K562 (cell line): ENCODE measurements around the gene CISTR. TPM values are rescaled to one million over a fixed set of nuclear protein-coding genes. Genes with fewer than 3 reads are reported as not detected.

ENCODE experiments used
- ATAC-seq: fragments of 200-7000 bp; cut with Tn5 transposase; 3 replicates; pipeline ENCODE4 v1.9.1; 2020; ENCODE audit warnings: moderate library complexity
- BruUV-seq: library from RNA; stranded (reverse); fragments of 400-500 nt; replicated peaks from 2 replicates; lab custom pipeline; 2021; lab: Mats Ljungman, UMichigan
- CTCF ChIA-PET: fragments of 300-600 bp; formaldehyde crosslinking; extraction: SDS; loops from one replicate; lab custom pipeline; 2021; ENCODE audit warnings: low intra/inter-chr PET ratio; lab: Yijun Ruan, JAX
- POLR2A ChIA-PET: fragments of 300-600, 350-650 bp; sonication (Branson Sonifier 250); formaldehyde crosslinking; extraction: SDS; loops from one replicate; lab custom pipeline; 2021; ENCODE audit warnings: antibody characterized with exemption, inconsistent platforms; lab: Yijun Ruan, JAX
- DNase-seq, 4 experiments: peaks; one replicate each; pipeline versions ENCODE4 v3.0.0 to v3.0.0-alpha.2; 2011 to 2018; ENCODE audit warnings: low spot score in 3 of 4, mixed read lengths in 3 of 4; ENCODE audit errors: extremely low read depth in 1 of 4
- FAIRE-seq: peaks from 2 replicates; lab custom pipeline; 2011; peaks lifted over from hg19 to GRCh38; lab: Jason Lieb, UNC
- H2AFZ ChIP-seq: 2 replicates; pipeline ENCODE4 v1.6.0; 2011; ENCODE audit warnings: low read depth, low read length, control low read depth, inconsistent platforms
- H3K27ac ChIP-seq: fragments of 200-600 bp; 3 replicates; pipeline ENCODE4 v1.8.0; 2011; ENCODE audit warnings: low read depth, mild to moderate bottlenecking, control low read depth, inconsistent platforms, low read length, moderate library complexity, mixed read lengths; ENCODE audit errors: extremely low read depth
- H3K27me3 ChIP-seq, 2 experiments: fragments of 300-600 bp in 1 of 2; 2 replicates in 1 of 2; 3 replicates in 1 of 2; pipeline versions ENCODE4 v1.6.0 to v1.8.0; 2011; ENCODE audit warnings: inconsistent platforms in 2 of 2, low read length in 2 of 2, mild to moderate bottlenecking in 1 of 2, mixed read lengths in 1 of 2, moderate library complexity in 1 of 2; ENCODE audit not compliant: control insufficient read depth in 2 of 2, insufficient read depth in 2 of 2
- H3K36me3 ChIP-seq: fragments of 300-600 bp; 3 replicates; pipeline ENCODE4 v1.8.0; 2011; ENCODE audit warnings: mild to moderate bottlenecking, low read length, inconsistent platforms; ENCODE audit not compliant: control insufficient read depth, insufficient read depth
- H3K4me1 ChIP-seq, 2 experiments: fragments of 200-600 bp in 1 of 2; replicated peaks in 1 of 2; 2 replicates in 1 of 2; 3 replicates in 1 of 2; pipeline versions ENCODE4 v1.5.1 to v1.8.0; 2011; ENCODE audit warnings: inconsistent platforms in 2 of 2, low read length in 2 of 2, mild to moderate bottlenecking in 1 of 2, mixed read lengths in 1 of 2, moderate library complexity in 1 of 2; ENCODE audit not compliant: control insufficient read depth in 2 of 2, insufficient read depth in 2 of 2
- H3K4me2 ChIP-seq: 2 replicates; pipeline ENCODE4 v1.6.1; 2011; ENCODE audit warnings: low read length, control low read depth, inconsistent platforms, mixed read lengths; ENCODE audit not compliant: insufficient read depth
- H3K4me3 ChIP-seq: fragments of 200-600 bp; sonication (generic), shearing (Covaris generic); 2 replicates; pipeline ENCODE4 v1.5.1; 2016; ENCODE audit warnings: control low read depth, inconsistent platforms
- H3K79me2 ChIP-seq: fragments of 200-600 bp; 3 replicates; pipeline ENCODE4 v1.8.0; 2011; ENCODE audit warnings: low read length, inconsistent platforms; ENCODE audit not compliant: control insufficient read depth, insufficient read depth
- H3K9ac ChIP-seq, 2 experiments: 2 replicates each; pipeline versions ENCODE4 v1.6.0 to v1.6.1; 2011; ENCODE audit warnings: low read depth in 2 of 2, low read length in 2 of 2, control low read depth in 1 of 2, inconsistent platforms in 1 of 2, mild to moderate bottlenecking in 1 of 2, mixed read lengths in 1 of 2; ENCODE audit not compliant: insufficient read depth in 1 of 2
- H3K9me1 ChIP-seq: one replicate; pipeline ENCODE4 v1.6.0; 2011; ENCODE audit warnings: inconsistent platforms, mild to moderate bottlenecking, low read length, moderate library complexity; ENCODE audit not compliant: control insufficient read depth, insufficient read depth
- H3K9me3 ChIP-seq: replicated peaks from 2 replicates; pipeline ENCODE4 v1.5.1; 2011; ENCODE audit warnings: low read depth, low read length, inconsistent platforms; ENCODE audit not compliant: control insufficient read depth, insufficient read depth
- H4K20me1 ChIP-seq: replicated peaks from 2 replicates; pipeline ENCODE4 v1.6.1; 2011; ENCODE audit warnings: low read length, inconsistent platforms, mixed read lengths; ENCODE audit not compliant: control insufficient read depth, insufficient read depth
- BCOR ChIP-seq: fragments of 450-650 bp; IDR thresholded peaks from 2 replicates; pipeline ENCODE4 v1.6.1; 2016
- CC2D1A ChIP-seq: fragments of 450-650 bp; IDR thresholded peaks from 2 replicates; pipeline ENCODE4 v1.6.1; 2017; ENCODE audit warnings: mild to moderate bottlenecking
- ELF2 ChIP-seq: fragments of 250-450 bp; sonication (Bioruptor Pico); IDR thresholded peaks from 2 replicates; pipeline ENCODE4 v1.5.0; 2021; ENCODE audit warnings: mild to moderate bottlenecking
- IRF2 ChIP-seq: sonication (generic); formaldehyde crosslinking; IDR thresholded peaks from 2 replicates; pipeline ENCODE4 v1.8.1; 2022; ENCODE audit warnings: mild to moderate bottlenecking, missing genetic modification reagents
- MCM2 ChIP-seq: fragments of 450-650 bp; IDR thresholded peaks from 2 replicates; pipeline ENCODE4 v1.6.1; 2017; ENCODE audit warnings: low read depth, mild to moderate bottlenecking
- PHF8 ChIP-seq: fragments of 200-600 bp; sonication (generic); IDR thresholded peaks from 2 replicates; pipeline ENCODE4 v1.6.1; 2012; ENCODE audit warnings: mixed run types, mild to moderate bottlenecking, inconsistent platforms, low read length, moderate library complexity, borderline replicate concordance
- PPARD ChIP-seq: fragments of 250-450 bp; sonication (Bioruptor Pico); IDR thresholded peaks from 2 replicates; pipeline ENCODE4 v1.8.0; 2022; ENCODE audit warnings: inconsistent platforms, mild to moderate bottlenecking, moderate library complexity
- TAL1 ChIP-seq: fragments of 450-650 bp; IDR thresholded peaks from 2 replicates; pipeline ENCODE4 v1.6.1; 2016; ENCODE audit warnings: mild to moderate bottlenecking
- U2AF2 ChIP-seq: fragments of 200-400 bp; formaldehyde crosslinking; optimal IDR thresholded peaks from 2 replicates; pipeline ENCODE3; 2017; ENCODE audit warnings: low read depth, mild to moderate bottlenecking, low read length
- ZNF583 ChIP-seq: fragments of 250-450 bp; sonication (Bioruptor Pico); IDR thresholded peaks from 2 replicates; pipeline ENCODE4 v1.4.0; 2020
- WGBS: fragments of 100-300 bp; shearing (Covaris generic); methylation state at CpG from one replicate; pipeline ENCODE4 v1.1.6; 2016; ENCODE audit warnings: low coverage, mixed read lengths; ENCODE audit not compliant: insufficient coverage; ENCODE audit errors: missing lambda C conversion rate; 5-methylcytosine and 5-hydroxymethylcytosine counted together
- in situ Hi-C: fragments of 300-500 bp; cut with MboI; formaldehyde crosslinking; loops from 4 replicates; pipeline ENCODE4 v1.15.0; 2018; ENCODE audit warnings: inconsistent platforms, mixed read lengths
- intact Hi-C: fragments of 100-400 bp; cut with micrococcal nuclease; formaldehyde crosslinking; loops from 2 replicates; pipeline ENCODE4 v1.14.2; 2022
- polyA plus RNA-seq, 8 experiments: library from polyadenylated mRNA; depleted of rRNA in 4 of 8; stranded (reverse) in 5 of 8; unstranded in 3 of 8; fragments of >200 nt; fragmentation: Nextera tagmentation in 2 of 8; fragmentation: Illumina TruSeq in 1 of 8; extraction: Ambion mirVana in 2 of 8; extraction: Trizol in 1 of 8; gene quantifications; 2 replicates each; pipeline versions ENCODE4 v1.2.1 to v1.2.3, GENCODE V29; 2011 to 2014; ENCODE audit warnings: inconsistent platforms in 1 of 8, missing spikeins in 1 of 8
- total RNA-seq, 7 experiments: library from RNA; depleted of rRNA in 6 of 7; stranded (reverse); fragments of >200 nt in 6 of 7; fragmentation: Illumina TruSeq in 2 of 7; extraction: Trizol in 2 of 7; gene quantifications; 2 replicates each; pipeline versions ENCODE4 v1.2.1 to v1.2.3, GENCODE V29; 2011 to 2021; ENCODE audit warnings: low replicate concordance in 1 of 7
- TF ChIP-seq, protein P1 (sequence below): fragments of 250-450 bp; sonication (Bioruptor Pico); IDR thresholded peaks from 2 replicates; pipeline ENCODE4 v1.5.0; 2021; ENCODE audit warnings: mild to moderate bottlenecking, moderate library complexity
- TF ChIP-seq, protein P2 (sequence below): fragments of 450-650 bp; IDR thresholded peaks from 2 replicates; pipeline ENCODE4 v1.6.1; 2016; ENCODE audit warnings: mild to moderate bottlenecking

The CISTR gene
- total and polyA plus RNA-seq, 9 of the 15 experiments (the other 6 are each of a cell fraction or from before 2014, with no cell fraction given) = not detected

DNA sequence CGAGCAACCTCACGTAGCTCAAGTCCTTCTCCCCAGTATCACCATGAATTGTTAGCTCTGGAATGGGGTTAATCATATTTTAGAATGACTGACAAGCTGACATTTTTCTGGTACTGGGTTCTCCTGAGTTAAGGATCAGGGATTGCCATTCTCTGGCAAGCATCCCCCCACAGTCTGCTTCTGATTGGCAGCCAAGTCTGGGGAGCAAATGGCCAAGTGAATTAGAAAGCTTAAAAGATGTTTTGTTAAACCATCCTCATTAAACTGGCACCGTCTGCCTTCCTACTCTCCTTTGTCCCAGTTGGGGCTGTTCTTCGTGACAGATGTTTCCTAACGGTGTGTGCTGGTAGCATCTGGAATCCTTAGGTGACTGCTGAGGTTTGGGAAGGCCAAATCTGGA, 17.2 kb upstream of the CISTR start:
- no peak overlapping the region for H3K9ac ChIP-seq
- no peak for TF ChIP-seq CC2D1A
- no peak for TF ChIP-seq ZNF583 (CRISPR knock-in tag)
- TF ChIP-seq BCOR = no peak
- in situ Hi-C loops = loop anchor here (25.0 kb wide), 1 partner anchor 443 kb away; no protein-coding TSS in a partner anchor

DNA sequence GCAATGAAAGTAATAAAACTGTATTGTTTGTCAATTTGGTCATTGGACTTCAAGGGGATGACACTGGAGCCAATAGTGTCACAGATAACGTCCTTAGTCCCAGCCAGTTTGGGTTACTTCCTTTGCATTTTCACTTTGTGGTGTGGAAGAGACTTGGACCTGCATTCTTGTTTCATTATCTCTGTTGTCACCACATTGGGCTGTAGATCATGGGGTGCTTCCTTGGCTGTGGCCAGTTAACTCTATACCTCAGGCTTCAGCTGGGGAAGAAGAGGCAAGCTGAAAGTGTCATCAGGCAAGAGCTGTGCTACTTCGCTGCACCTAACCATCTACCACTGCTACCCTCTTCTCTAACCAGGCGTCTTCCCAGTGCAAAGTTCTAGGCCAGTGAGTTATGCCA, 15.1 kb upstream of the CISTR start:
- ATAC-seq = no peak
- TF ChIP-seq IRF2 (CRISPR knock-in tag) = no peak
- TF ChIP-seq, protein P1, sequence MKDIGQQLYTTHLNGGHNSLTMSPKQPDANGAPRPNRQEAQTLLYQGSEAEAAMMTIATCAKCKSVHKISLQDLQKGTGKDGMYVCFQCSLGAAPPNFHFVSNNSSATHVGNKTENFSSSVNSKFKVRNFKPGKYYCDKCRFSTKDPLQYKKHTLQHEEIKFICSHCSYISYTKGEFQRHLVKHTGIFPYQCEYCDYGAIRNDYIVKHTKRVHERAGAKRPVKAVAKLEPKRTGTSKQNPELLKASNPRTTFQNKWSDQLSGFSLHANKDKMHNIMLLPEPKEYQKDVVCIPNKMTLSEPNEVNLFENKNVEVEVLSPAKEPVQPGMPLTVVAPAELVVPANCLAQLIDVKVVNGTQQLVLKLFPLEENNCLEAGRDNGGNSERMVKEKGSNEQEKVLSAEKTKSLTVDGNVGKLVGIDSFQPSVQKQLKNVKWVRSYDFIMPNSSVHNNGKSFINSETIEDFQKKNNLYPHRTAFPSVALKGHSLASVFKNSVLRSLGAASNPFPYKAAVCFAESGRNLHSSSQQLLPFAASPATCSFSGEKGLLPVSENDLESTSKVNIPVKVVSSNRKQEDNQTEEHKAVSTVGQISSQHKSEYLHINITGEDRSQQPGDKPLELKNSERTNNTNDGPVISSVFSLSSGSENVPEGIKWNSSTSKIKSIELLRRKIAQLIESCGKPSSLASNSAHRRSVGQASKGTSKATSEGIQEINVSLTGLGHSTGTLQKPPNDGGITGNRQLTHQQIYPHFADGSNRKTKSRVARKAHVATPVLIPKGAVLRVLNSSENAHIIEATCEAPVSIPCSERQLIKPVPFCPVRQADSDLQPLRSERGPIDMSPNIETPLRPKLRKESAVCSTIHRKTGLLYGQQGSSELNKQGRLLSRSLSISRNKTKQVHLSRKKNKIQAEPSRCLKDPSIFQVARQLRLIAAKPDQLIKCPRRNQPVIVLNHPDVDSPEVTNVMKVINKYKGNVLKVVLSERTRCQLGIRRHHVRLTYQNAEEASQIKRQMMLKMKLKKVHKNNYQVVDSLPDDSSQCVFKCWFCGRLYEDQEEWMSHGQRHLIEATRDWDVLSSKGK (CRISPR knock-in tag) = no peak
- no peak for TF ChIP-seq U2AF2
- TF ChIP-seq ELF2 (CRISPR knock-in tag) = no peak
- no peak for TF ChIP-seq PHF8
- TF ChIP-seq, protein P2, sequence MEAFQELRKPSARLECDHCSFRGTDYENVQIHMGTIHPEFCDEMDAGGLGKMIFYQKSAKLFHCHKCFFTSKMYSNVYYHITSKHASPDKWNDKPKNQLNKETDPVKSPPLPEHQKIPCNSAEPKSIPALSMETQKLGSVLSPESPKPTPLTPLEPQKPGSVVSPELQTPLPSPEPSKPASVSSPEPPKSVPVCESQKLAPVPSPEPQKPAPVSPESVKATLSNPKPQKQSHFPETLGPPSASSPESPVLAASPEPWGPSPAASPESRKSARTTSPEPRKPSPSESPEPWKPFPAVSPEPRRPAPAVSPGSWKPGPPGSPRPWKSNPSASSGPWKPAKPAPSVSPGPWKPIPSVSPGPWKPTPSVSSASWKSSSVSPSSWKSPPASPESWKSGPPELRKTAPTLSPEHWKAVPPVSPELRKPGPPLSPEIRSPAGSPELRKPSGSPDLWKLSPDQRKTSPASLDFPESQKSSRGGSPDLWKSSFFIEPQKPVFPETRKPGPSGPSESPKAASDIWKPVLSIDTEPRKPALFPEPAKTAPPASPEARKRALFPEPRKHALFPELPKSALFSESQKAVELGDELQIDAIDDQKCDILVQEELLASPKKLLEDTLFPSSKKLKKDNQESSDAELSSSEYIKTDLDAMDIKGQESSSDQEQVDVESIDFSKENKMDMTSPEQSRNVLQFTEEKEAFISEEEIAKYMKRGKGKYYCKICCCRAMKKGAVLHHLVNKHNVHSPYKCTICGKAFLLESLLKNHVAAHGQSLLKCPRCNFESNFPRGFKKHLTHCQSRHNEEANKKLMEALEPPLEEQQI = no peak
- no peak for TF ChIP-seq MCM2
- no peak for TF ChIP-seq TAL1
- no peak for TF ChIP-seq PPARD (CRISPR knock-in tag)

More for the DNA sequence above, 17.2 kb upstream of the CISTR start:
- Histone ChIP-seq H3K4me1 (no peaks in the 10 kb centered on the region), H3K9me3 (no peaks in the 10 kb centered on the region), H3K4me3 (no peak overlapping the region), H2AFZ (no peak overlapping the region), H3K4me2 (no peak overlapping the region), H3K27me3 (peaks cover 18 to 21% of the 10 kb centered on the region in 2 experiments; a peak in 4 of 5 replicates), H3K79me2 (no peaks in the 10 kb centered on the region), H4K20me1 (no peaks in the 10 kb centered on the region), H3K9me1 (no peaks in the 10 kb centered on the region), H3K27ac (no peak overlapping the region), H3K36me3 (no peaks in the 10 kb centered on the region)
- ChIA-PET CTCF (no interaction called here), POLR2A (interaction anchor here (1.0 kb wide), 1 partner anchor 12 kb away, joined by 3 read pairs; no protein-coding TSS in a partner anchor)
- BruUV-seq = no TSS peak
- FAIRE-seq (no peak), ATAC-seq (no peak), DNase-seq (no peak)
- WGBS = 0% methylated on average over 5 of the region's 5 CpGs
- intact Hi-C loops = loop anchor here (10.0 kb wide), 1 partner anchor 436 kb away; no protein-coding TSS in a partner anchor

More for the DNA sequence above, 15.1 kb upstream of the CISTR start:
- H3K27ac ChIP-seq = no peak overlapping the region
- H3K36me3 ChIP-seq = no peaks in the 10 kb centered on the region
- no peak overlapping the region for H2AFZ ChIP-seq
- no peaks in the 10 kb centered on the region for H4K20me1 ChIP-seq
- POLR2A ChIA-PET = no interaction called here
- no peaks in the 10 kb centered on the region for H3K9me3 ChIP-seq
- CTCF ChIA-PET = no interaction called here
- no peaks in the 10 kb centered on the region for H3K4me1 ChIP-seq
- no peak for DNase-seq
- no TSS peak for BruUV-seq
- no peak overlapping the region for H3K9ac ChIP-seq
- H3K4me3 ChIP-seq = no peak overlapping the region
- no peaks in the 10 kb centered on the region for H3K79me2 ChIP-seq
- H3K4me2 ChIP-seq = no peak overlapping the region
- no peaks in the 10 kb centered on the region for H3K9me1 ChIP-seq
- intact Hi-C loops (loop anchor here (1.0 to 10.0 kb wide), 2 partner anchors 185 to 438 kb away; no protein-coding TSS in a partner anchor), in situ Hi-C loops (loop anchor here (25.0 kb wide), 1 partner anchor 445 kb away; no protein-coding TSS in a partner anchor)
- peaks cover 7 to 17% of the 10 kb centered on the region in 2 experiments; a peak in 4 of 5 replicates for H3K27me3 ChIP-seq
- FAIRE-seq = no peak
- WGBS = 0% methylated on average over 3 of the region's 3 CpGs
